WTC11 (cell line): ENCODE data around the gene NSL1. TPM values are rescaled to one million over a fixed set of nuclear protein-coding genes. Genes with fewer than 3 reads are reported as not detected.
A peak's percentile ranks its signal among the peaks of the same experiment; 100 is the strongest.

Source experiments
- CBFB ChIP-seq: sonication (generic); formaldehyde crosslinking; IDR thresholded peaks from 2 replicates; pipeline ENCODE4 v1.8.1; 2022; ENCODE audit warnings: mild to moderate bottlenecking, low read depth, missing genetic modification reagents
- CREB1 ChIP-seq: sonication (generic); formaldehyde crosslinking; IDR thresholded peaks from 2 replicates; pipeline ENCODE4 v1.8.0; 2023; ENCODE audit warnings: mild to moderate bottlenecking, missing genetic modification reagents
- FOXP1 ChIP-seq: sonication (generic); formaldehyde crosslinking; IDR thresholded peaks from 2 replicates; pipeline ENCODE4 v1.8.0; 2022; ENCODE audit warnings: missing genetic modification reagents, mild to moderate bottlenecking, moderate library complexity, borderline replicate concordance
- GABPB1 ChIP-seq: sonication (generic); formaldehyde crosslinking; IDR thresholded peaks from 2 replicates; pipeline ENCODE4 v1.8.1; 2023; ENCODE audit warnings: mild to moderate bottlenecking, missing genetic modification reagents
- KAT7 ChIP-seq: sonication (generic); formaldehyde crosslinking; IDR thresholded peaks from 2 replicates; pipeline ENCODE4 v1.8.1; 2023; ENCODE audit warnings: missing genetic modification reagents, mild to moderate bottlenecking, borderline replicate concordance
- MYBL2 ChIP-seq: sonication (generic); formaldehyde crosslinking; IDR thresholded peaks from 2 replicates; pipeline ENCODE4 v1.8.1; 2023; ENCODE audit warnings: mild to moderate bottlenecking, moderate library complexity, missing genetic modification reagents
- NFATC4 ChIP-seq: fragments of 250-450 bp; sonication (Bioruptor Pico); IDR thresholded peaks from 2 replicates; pipeline ENCODE4 v1.9.0; 2021; ENCODE audit warnings: mild to moderate bottlenecking
- TCF7 ChIP-seq: sonication (generic); formaldehyde crosslinking; IDR thresholded peaks from 2 replicates; pipeline ENCODE4 v1.8.0; 2022; ENCODE audit warnings: mild to moderate bottlenecking, low read depth, missing genetic modification reagents, moderate library complexity
- TEAD1 ChIP-seq: sonication (generic); formaldehyde crosslinking; IDR thresholded peaks from 2 replicates; pipeline ENCODE4 v1.8.0; 2022; ENCODE audit warnings: mild to moderate bottlenecking, missing genetic modification reagents
- TEAD4 ChIP-seq: sonication (generic); formaldehyde crosslinking; IDR thresholded peaks from 2 replicates; pipeline ENCODE4 v1.8.0; 2022; ENCODE audit warnings: mild to moderate bottlenecking, missing genetic modification reagents
- ZNF263 ChIP-seq: sonication (generic); formaldehyde crosslinking; IDR thresholded peaks from 2 replicates; pipeline ENCODE4 v1.8.1; 2022; ENCODE audit warnings: low read depth, mild to moderate bottlenecking, moderate library complexity, missing genetic modification reagents
- total RNA-seq: library from RNA; stranded (reverse); gene quantifications from 3 replicates; pipeline ENCODE4 v1.2.3, GENCODE V29; 2021
- TF ChIP-seq, protein P1 (sequence below): sonication (generic); formaldehyde crosslinking; IDR thresholded peaks from 2 replicates; pipeline ENCODE4 v1.8.1; 2022; ENCODE audit warnings: low read depth, mild to moderate bottlenecking, moderate library complexity, missing genetic modification reagents, borderline replicate concordance
- TF ChIP-seq, protein P2 (sequence below): sonication (generic); formaldehyde crosslinking; IDR thresholded peaks from 2 replicates; pipeline ENCODE4 v1.8.0; 2023; ENCODE audit warnings: mild to moderate bottlenecking, missing genetic modification reagents
- TF ChIP-seq, protein P3 (sequence below): sonication (generic); formaldehyde crosslinking; IDR thresholded peaks from 2 replicates; pipeline ENCODE4 v1.8.0; 2022; ENCODE audit warnings: mild to moderate bottlenecking, missing genetic modification reagents
- TF ChIP-seq, protein P4 (sequence below): fragments of 250-450 bp; sonication (Bioruptor Pico); IDR thresholded peaks from 2 replicates; pipeline ENCODE4 v1.9.0; 2021; ENCODE audit warnings: moderate library complexity, mild to moderate bottlenecking, inconsistent platforms, borderline replicate concordance
- TF ChIP-seq, protein P5 (sequence below): sonication (generic); formaldehyde crosslinking; IDR thresholded peaks from 2 replicates; pipeline ENCODE4 v1.8.0; 2023; ENCODE audit warnings: missing genetic modification reagents
- TF ChIP-seq, protein P6 (sequence below): sonication (generic); formaldehyde crosslinking; IDR thresholded peaks from 2 replicates; pipeline ENCODE4 v1.8.1; 2023; ENCODE audit warnings: mild to moderate bottlenecking, moderate library complexity, missing genetic modification reagents
- TF ChIP-seq, protein P7 (sequence below): sonication (generic); formaldehyde crosslinking; IDR thresholded peaks from 2 replicates; pipeline ENCODE4 v1.8.0; 2023; ENCODE audit warnings: missing genetic modification reagents, mild to moderate bottlenecking, borderline replicate concordance
- TF ChIP-seq, protein P8 (sequence below): fragments of 250-450 bp; sonication (Bioruptor Pico); IDR thresholded peaks from 2 replicates; pipeline ENCODE4 v1.9.0; 2021; ENCODE audit warnings: mild to moderate bottlenecking, borderline replicate concordance
- TF ChIP-seq, protein P9 (sequence below): sonication (generic); formaldehyde crosslinking; IDR thresholded peaks from 2 replicates; pipeline ENCODE4 v1.8.0; 2022; ENCODE audit warnings: mild to moderate bottlenecking, missing genetic modification reagents

Gene NSL1
- total RNA-seq, 1 experiment from 2014 or later, result 55.7 TPM

DNA sequence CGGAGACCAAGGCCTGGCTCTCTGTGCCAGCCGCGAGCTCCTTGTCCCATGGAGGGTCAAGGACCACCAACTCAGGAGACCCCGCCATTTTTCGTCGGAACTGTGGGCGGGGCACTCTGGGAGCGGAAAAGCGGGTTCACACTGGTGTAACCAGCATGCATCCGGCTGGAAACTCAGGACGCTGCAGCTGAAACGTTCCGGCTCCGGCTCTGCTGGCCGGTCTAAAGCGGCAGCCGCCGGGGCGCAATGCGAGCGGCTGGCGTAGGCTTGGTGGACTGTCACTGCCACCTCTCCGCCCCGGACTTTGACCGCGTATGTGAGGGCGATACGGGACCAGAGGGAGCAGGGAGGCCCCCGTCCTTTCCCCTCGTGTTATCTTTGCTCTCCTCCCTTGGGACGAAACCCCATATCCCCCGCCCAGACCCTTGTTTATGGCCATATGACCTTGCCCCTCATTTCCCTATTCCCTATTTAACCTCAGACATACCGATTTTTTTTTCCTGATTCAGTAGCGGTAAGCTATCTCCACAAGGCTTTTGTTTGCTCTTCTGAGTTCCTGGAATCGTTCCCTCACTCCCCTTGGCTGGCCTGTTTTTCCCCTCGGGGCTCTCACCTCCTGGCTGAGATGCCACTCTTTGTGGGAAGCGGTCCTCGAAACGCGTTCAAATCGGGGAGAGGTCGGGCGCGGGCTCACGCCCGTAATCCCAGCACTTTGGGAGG lies at the start of gene NSL1, which contains the start of gene TATDN3 (continued):
- TF ChIP-seq TEAD1 (CRISPR knock-in tag), result peak; percentile 93
- TF ChIP-seq, protein P1, sequence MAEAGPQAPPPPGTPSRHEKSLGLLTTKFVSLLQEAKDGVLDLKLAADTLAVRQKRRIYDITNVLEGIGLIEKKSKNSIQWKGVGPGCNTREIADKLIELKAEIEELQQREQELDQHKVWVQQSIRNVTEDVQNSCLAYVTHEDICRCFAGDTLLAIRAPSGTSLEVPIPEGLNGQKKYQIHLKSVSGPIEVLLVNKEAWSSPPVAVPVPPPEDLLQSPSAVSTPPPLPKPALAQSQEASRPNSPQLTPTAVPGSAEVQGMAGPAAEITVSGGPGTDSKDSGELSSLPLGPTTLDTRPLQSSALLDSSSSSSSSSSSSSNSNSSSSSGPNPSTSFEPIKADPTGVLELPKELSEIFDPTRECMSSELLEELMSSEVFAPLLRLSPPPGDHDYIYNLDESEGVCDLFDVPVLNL (CRISPR knock-in tag), result no peak
- peak; percentile 72; the same call in 1 of the 2 replicates for TF ChIP-seq CREB1 (CRISPR knock-in tag)
- TF ChIP-seq, protein P2, sequence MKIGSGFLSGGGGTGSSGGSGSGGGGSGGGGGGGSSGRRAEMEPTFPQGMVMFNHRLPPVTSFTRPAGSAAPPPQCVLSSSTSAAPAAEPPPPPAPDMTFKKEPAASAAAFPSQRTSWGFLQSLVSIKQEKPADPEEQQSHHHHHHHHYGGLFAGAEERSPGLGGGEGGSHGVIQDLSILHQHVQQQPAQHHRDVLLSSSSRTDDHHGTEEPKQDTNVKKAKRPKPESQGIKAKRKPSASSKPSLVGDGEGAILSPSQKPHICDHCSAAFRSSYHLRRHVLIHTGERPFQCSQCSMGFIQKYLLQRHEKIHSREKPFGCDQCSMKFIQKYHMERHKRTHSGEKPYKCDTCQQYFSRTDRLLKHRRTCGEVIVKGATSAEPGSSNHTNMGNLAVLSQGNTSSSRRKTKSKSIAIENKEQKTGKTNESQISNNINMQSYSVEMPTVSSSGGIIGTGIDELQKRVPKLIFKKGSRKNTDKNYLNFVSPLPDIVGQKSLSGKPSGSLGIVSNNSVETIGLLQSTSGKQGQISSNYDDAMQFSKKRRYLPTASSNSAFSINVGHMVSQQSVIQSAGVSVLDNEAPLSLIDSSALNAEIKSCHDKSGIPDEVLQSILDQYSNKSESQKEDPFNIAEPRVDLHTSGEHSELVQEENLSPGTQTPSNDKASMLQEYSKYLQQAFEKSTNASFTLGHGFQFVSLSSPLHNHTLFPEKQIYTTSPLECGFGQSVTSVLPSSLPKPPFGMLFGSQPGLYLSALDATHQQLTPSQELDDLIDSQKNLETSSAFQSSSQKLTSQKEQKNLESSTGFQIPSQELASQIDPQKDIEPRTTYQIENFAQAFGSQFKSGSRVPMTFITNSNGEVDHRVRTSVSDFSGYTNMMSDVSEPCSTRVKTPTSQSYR (CRISPR knock-in tag), result 0 out of 2 replicates have a peak, but pooled peaks have one; percentile 58
- TF ChIP-seq, protein P3, sequence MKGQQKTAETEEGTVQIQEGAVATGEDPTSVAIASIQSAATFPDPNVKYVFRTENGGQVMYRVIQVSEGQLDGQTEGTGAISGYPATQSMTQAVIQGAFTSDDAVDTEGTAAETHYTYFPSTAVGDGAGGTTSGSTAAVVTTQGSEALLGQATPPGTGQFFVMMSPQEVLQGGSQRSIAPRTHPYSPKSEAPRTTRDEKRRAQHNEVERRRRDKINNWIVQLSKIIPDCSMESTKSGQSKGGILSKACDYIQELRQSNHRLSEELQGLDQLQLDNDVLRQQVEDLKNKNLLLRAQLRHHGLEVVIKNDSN (CRISPR knock-in tag), result peak; percentile 34; the same call in 1 of the 2 replicates
- TF ChIP-seq KAT7, result peak; percentile 95
- TF ChIP-seq, protein P4, sequence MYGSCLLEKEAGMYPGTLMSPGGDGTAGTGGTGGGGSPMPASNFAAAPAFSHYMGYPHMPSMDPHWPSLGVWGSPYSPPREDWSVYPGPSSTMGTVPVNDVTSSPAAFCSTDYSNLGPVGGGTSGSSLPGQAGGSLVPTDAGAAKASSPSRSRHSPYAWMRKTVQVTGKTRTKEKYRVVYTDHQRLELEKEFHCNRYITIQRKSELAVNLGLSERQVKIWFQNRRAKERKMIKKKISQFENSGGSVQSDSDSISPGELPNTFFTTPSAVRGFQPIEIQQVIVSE (CRISPR knock-in tag), result no peak
- TF ChIP-seq, protein P5, sequence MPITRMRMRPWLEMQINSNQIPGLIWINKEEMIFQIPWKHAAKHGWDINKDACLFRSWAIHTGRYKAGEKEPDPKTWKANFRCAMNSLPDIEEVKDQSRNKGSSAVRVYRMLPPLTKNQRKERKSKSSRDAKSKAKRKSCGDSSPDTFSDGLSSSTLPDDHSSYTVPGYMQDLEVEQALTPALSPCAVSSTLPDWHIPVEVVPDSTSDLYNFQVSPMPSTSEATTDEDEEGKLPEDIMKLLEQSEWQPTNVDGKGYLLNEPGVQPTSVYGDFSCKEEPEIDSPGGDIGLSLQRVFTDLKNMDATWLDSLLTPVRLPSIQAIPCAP (CRISPR knock-in tag), result peak; percentile 43; the same call in 1 of the 2 replicates
- TF ChIP-seq, protein P6, sequence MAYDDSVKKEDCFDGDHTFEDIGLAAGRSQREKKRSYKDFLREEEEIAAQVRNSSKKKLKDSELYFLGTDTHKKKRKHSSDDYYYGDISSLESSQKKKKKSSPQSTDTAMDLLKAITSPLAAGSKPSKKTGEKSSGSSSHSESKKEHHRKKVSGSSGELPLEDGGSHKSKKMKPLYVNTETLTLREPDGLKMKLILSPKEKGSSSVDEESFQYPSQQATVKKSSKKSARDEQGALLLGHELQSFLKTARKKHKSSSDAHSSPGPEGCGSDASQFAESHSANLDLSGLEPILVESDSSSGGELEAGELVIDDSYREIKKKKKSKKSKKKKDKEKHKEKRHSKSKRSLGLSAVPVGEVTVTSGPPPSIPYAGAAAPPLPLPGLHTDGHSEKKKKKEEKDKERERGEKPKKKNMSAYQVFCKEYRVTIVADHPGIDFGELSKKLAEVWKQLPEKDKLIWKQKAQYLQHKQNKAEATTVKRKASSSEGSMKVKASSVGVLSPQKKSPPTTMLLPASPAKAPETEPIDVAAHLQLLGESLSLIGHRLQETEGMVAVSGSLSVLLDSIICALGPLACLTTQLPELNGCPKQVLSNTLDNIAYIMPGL (CRISPR knock-in tag), result peak; percentile 95
- TF ChIP-seq ZNF263 (CRISPR knock-in tag), result no peak
- no peak for TF ChIP-seq CBFB (CRISPR knock-in tag)
- TF ChIP-seq, protein P7, sequence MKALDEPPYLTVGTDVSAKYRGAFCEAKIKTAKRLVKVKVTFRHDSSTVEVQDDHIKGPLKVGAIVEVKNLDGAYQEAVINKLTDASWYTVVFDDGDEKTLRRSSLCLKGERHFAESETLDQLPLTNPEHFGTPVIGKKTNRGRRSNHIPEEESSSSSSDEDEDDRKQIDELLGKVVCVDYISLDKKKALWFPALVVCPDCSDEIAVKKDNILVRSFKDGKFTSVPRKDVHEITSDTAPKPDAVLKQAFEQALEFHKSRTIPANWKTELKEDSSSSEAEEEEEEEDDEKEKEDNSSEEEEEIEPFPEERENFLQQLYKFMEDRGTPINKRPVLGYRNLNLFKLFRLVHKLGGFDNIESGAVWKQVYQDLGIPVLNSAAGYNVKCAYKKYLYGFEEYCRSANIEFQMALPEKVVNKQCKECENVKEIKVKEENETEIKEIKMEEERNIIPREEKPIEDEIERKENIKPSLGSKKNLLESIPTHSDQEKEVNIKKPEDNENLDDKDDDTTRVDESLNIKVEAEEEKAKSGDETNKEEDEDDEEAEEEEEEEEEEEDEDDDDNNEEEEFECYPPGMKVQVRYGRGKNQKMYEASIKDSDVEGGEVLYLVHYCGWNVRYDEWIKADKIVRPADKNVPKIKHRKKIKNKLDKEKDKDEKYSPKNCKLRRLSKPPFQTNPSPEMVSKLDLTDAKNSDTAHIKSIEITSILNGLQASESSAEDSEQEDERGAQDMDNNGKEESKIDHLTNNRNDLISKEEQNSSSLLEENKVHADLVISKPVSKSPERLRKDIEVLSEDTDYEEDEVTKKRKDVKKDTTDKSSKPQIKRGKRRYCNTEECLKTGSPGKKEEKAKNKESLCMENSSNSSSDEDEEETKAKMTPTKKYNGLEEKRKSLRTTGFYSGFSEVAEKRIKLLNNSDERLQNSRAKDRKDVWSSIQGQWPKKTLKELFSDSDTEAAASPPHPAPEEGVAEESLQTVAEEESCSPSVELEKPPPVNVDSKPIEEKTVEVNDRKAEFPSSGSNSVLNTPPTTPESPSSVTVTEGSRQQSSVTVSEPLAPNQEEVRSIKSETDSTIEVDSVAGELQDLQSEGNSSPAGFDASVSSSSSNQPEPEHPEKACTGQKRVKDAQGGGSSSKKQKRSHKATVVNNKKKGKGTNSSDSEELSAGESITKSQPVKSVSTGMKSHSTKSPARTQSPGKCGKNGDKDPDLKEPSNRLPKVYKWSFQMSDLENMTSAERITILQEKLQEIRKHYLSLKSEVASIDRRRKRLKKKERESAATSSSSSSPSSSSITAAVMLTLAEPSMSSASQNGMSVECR (CRISPR knock-in tag), result peak; percentile 98
- 0 out of 2 replicates have a peak, but pooled peaks have one; percentile 70 for TF ChIP-seq TCF7 (CRISPR knock-in tag)
- peak; percentile 88 for TF ChIP-seq FOXP1 (CRISPR knock-in tag)
- no peak for TF ChIP-seq NFATC4
- TF ChIP-seq, protein P8, sequence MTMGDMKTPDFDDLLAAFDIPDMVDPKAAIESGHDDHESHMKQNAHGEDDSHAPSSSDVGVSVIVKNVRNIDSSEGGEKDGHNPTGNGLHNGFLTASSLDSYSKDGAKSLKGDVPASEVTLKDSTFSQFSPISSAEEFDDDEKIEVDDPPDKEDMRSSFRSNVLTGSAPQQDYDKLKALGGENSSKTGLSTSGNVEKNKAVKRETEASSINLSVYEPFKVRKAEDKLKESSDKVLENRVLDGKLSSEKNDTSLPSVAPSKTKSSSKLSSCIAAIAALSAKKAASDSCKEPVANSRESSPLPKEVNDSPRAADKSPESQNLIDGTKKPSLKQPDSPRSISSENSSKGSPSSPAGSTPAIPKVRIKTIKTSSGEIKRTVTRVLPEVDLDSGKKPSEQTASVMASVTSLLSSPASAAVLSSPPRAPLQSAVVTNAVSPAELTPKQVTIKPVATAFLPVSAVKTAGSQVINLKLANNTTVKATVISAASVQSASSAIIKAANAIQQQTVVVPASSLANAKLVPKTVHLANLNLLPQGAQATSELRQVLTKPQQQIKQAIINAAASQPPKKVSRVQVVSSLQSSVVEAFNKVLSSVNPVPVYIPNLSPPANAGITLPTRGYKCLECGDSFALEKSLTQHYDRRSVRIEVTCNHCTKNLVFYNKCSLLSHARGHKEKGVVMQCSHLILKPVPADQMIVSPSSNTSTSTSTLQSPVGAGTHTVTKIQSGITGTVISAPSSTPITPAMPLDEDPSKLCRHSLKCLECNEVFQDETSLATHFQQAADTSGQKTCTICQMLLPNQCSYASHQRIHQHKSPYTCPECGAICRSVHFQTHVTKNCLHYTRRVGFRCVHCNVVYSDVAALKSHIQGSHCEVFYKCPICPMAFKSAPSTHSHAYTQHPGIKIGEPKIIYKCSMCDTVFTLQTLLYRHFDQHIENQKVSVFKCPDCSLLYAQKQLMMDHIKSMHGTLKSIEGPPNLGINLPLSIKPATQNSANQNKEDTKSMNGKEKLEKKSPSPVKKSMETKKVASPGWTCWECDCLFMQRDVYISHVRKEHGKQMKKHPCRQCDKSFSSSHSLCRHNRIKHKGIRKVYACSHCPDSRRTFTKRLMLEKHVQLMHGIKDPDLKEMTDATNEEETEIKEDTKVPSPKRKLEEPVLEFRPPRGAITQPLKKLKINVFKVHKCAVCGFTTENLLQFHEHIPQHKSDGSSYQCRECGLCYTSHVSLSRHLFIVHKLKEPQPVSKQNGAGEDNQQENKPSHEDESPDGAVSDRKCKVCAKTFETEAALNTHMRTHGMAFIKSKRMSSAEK, result no peak
- TF ChIP-seq, protein P9, sequence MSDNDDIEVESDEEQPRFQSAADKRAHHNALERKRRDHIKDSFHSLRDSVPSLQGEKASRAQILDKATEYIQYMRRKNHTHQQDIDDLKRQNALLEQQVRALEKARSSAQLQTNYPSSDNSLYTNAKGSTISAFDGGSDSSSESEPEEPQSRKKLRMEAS, result peak; percentile 82; the same call in 1 of the 2 replicates
- peak; percentile 90 for TF ChIP-seq GABPB1
- peak; percentile 91 for TF ChIP-seq MYBL2 (CRISPR knock-in tag)
- 0 out of 2 replicates have a peak, but pooled peaks have one; percentile 44 for TF ChIP-seq TEAD4 (CRISPR knock-in tag)
